Measurements from ENCODE around the gene SPTBN1.
"Not testable (repeated sequence)": the region's sequence is repeated elsewhere in the genome, so short reads cannot be mapped to it uniquely, and the experiment has no call there.

SPTBN1 gene

DNA sequence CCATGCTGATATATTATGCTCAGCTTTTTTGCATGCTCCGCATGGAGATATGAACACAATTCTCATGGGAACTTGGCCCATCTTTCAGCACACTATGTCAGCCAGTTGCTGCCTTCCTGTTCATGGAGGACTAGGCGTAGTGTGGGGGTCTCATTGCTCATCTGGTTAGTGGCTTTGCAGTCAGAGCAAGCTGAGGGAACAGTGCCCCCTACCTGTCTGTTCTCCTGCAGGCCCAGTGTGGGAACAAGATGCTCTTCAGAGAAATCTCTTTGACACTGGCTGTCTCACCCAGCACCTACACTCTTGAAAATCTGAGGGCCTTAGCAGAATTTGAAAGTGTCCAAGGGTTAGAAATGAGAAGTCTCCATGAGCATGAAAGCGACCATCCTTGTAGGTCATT, 47.1 kb downstream of the SPTBN1 start:
- DNase-seq (ENCODE audit: low spot score), result no peak

DNA sequence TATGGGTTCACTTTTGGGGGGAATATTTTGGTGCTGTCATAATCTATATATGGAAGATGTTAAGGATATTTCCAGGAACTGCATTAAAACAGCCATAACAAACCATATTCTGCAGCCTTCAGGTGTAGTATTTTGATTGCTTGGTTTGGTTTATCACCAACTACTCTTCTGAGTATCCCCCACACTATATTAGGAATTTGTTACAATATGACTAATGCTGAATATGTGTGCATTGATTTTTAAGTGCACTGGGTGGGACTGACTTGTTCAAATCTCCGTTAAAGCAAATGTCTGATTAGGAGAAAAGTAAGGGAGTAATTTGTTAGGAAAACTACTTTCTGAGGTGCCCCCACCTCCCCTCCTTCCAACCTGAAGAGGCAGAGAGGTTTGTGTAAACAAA, 47.7 kb downstream of the SPTBN1 start:
- DNase-seq (ENCODE audit: low spot score), result no peak

DNA sequence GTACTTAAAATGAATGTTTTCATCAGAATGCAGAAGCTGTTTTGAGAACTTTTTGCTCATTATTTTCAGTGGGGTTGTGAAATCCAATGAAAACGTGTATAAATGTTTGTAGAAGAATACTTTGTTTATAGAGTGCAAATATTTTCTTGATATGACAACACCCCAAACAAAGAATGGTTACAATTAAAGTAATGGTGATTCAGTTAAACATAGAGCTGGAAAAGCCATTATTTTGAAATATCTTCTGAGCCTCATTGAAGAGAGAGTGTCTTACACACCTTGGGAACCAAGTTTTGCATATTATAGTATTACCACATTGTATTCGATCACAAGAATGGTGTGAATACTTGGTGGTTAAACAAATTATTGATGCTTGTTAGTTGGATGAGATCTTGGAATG, 48.7 kb downstream of the SPTBN1 start:
- DNase-seq (ENCODE audit: low spot score), result peak; percentile 41

DNA sequence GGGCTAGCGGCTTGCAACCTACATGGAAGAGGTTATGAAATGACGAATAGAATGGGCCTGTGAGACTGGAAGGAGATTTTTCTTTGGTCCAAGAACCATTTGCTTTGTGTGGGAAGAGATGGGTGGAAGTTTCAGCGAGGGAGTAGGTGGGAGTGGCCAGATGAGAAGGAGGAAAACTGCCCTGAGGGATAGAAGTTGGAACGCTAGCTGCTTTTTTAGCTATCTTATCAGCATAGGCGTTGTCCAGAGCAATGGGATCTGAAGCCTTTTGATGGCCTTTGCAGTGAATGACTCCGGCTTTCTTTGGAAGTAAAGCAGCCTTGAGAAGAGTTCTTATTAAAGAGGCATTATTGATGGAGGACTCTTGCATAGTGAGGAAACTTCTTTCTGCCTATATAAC, 52.4 kb downstream of the SPTBN1 start:
- DNase-seq (ENCODE audit: low spot score), result no peak

DNA sequence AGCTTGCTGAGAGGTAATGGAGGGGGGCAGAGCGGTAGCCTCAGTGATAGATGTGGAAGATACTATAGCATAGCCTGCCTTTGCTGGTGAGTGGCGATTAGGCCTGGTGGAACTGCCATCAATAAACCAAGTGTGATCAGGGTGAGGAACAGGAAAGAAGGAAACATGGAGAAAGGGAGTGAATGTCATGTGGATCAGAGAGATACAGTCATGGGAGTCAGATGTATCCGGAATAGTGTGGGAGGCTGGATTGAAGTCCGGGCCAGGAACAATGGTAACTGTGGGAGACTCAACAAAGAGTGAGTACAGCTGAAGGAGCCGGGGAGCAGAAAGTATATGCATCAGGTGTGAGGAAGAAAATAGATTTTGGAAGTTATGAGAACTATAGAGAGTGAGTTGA, 52.9 kb downstream of the SPTBN1 start:
- DNase-seq (ENCODE audit: low spot score), result not testable (repeated sequence)

GRCh38 chr2:54510916-54511315, 54.8 kb downstream of the SPTBN1 start:
- no peak for DNase-seq (ENCODE audit: low spot score)

- no peak for DNase-seq (ENCODE audit: low spot score)
Measured at GRCh38 chr2:54512183-54512582, 56.1 kb downstream of the SPTBN1 start.

DNA sequence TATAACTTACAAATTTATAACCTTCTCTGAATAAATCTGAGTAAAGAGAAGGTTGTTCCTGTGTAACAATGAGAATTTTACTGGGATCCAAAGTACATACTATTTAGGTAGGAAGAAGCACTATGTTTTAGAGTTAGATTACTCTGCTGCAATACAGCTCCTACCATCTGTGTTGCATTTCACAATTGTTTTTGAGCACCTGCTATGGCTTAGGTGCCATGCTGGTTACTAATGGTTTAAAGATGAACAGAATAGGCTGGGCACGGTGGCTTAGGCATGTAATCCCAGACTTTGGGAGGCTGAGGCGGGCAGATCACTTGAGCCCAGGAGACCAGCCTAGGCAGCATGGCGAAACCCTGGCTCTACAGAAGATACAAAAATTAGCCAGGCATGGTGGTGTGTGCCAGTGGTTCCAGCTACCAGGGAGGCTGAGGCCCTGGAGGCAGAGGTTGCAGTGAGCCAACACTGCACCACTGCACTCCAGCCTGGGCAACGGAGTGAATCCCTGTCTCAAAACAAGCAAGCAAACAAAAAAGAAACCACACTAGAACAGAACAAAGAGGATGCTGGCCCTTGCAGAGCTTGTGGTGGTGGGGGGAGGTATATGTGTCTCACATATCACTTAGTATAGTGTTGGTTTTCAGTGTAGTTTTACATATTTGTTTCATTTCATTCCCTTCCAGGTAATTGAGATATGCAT, 56.7 kb downstream of the SPTBN1 start:
- DNase-seq (ENCODE audit: low spot score), result no peak

DNA sequence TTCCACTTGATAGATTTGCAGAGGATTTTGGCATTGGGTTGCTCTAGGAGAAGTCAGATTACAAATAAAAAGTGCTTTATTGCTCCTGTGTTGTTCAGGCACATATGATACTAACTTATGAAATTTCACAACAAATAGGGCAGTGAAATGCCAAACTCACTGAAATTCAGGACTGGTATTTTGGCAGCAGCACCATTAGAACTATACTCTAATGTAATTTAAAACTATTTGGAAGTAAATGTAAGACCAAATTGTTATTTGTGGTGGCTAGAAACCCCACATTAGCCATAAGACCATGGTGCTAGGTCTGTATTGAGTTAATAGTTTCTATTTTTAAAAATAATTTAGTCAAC, 57.2 kb downstream of the SPTBN1 start:
- DNase-seq (ENCODE audit: low spot score), result no peak

DNA sequence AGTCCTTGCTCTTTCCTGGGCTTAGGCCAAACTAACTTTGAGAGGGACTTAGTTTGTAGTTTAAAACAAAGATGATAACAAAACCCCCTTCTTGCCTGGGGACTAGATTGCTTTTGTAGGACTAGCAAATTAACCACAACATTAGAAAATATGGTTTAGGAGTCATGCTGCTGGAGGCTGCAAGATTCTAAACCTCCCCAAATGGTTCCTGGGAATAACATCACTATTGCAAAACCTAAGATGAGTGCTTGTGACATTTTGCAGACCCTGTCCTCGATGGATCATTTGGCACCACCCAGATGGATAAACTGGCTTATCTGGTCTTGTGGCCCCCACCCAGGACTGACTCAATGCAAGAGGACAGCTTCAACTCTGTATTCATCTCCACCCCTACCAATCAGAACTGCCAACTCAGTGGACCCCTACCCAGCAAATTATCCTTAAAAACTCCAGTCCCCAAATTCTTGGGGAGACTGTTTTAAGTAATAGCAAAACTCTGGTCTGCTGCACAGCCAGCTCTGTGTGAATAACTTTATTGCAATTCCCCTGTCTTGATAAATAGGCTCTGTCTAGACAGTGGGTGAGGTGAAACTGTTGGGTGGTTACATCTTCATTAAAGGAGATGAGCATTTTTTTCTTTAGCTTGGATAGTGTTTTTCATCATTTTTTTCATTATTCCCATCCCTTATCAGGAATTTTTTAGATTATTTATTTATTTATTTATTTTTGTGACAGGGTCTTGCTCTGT, 58.9 kb downstream of the SPTBN1 start:
- DNase-seq (ENCODE audit: low spot score), result no peak

- no peak for DNase-seq (ENCODE audit: low spot score)
Measured at GRCh38 chr2:54516842-54517241, 60.7 kb downstream of the SPTBN1 start.

DNA sequence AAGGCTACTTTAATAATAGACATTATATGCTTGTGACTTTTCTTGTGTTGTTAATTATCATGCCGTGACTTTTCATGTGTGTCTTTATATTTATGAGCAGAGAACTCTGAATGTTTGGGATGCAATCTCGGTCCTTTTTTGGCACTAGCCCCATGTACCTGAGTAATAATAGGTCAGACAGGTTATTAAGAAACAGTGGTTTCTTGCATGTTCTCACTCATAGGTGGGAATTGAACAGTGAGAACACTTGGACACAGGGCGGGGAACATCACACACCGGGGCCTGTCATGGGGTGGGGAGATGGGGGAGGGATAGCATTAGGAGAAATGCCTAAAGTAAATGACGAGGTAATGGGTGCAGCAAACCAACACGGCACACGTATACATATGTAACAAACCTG, 61.9 kb downstream of the SPTBN1 start:
- DNase-seq (ENCODE audit: low spot score), result not testable (repeated sequence)

GRCh38 chr2:54518430-54518829, 62.3 kb downstream of the SPTBN1 start:
- DNase-seq (ENCODE audit: low spot score), result no peak

- no peak for DNase-seq (ENCODE audit: low spot score)
Measured at GRCh38 chr2:54519841-54520459, 63.8 kb downstream of the SPTBN1 start.

GRCh38 chr2:54520687-54521086, 64.6 kb downstream of the SPTBN1 start:
- peak; percentile 89 for DNase-seq (ENCODE audit: low spot score)

DNA sequence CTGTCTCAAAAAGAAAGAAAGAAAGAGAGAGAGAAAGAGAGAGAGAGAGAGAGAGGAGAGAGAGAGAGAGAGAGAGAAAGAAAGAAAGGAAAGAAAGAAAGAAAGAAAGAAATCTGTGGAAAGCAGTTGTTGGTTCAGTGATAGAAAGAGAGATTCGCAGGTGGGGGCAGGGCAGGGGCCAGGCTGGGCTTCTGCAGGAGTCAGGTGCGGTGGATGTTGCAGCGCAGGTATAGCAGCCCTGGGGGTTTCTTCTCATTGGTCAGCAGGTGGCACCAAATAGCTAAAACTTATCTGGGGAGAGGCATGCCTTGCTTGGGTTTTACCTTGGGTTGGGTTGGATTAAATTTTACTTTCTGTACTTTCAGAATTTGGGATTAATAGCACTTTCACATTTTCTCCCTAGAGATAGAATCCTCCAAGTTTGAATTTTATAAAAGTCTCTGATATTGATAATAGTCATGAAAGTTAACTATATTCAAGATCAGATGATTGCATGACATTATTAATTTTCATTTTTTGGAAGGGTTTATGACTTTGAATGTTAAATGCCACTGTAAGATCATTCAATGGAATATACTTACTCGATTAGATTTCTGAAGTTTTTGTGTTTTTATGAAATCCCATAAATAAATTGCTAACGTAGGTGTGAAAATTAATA, 66.6 kb downstream of the SPTBN1 start:
- DNase-seq (ENCODE audit: low spot score), result no peak

GRCh38 chr2:54523324-54523959, 67.3 kb downstream of the SPTBN1 start:
- no peak for DNase-seq (ENCODE audit: low spot score)

- peak; percentile 68 for DNase-seq (ENCODE audit: low spot score)
Measured at GRCh38 chr2:54524226-54524991, 68.3 kb downstream of the SPTBN1 start.

GRCh38 chr2:54525321-54525720, 69.2 kb downstream of the SPTBN1 start:
- no peak for DNase-seq (ENCODE audit: low spot score)

GRCh38 chr2:54526226-54526879, 70.2 kb downstream of the SPTBN1 start:
- DNase-seq (ENCODE audit: low spot score), result no peak

Data from AG08395 (cell line).